HEK293 (cell line): Measurements from ENCODE around the gene FAM210B.
A peak's percentile ranks its signal among the peaks of the same experiment; 100 is the strongest.

Experiments
- CTCF ChIA-PET: fragments of 350-600 bp; formaldehyde crosslinking; extraction: SDS; loops from one replicate; lab custom pipeline; 2021; ENCODE audit warnings: antibody characterized with exemption; lab: Yijun Ruan, JAX
- POLR2A ChIA-PET: fragments of 300-600 bp; formaldehyde crosslinking; extraction: SDS; loops from one replicate; lab custom pipeline; 2020; ENCODE audit warnings: antibody characterized with exemption, inconsistent platforms; lab: Yijun Ruan, JAX
- H3K27ac ChIP-seq: fragments of 200-500 bp; sonication (Bioruptor generic); 2 replicates; pipeline ENCODE4 v1.5.1; 2014; ENCODE audit warnings: low read depth, low read length, control low read depth, inconsistent platforms; ENCODE audit errors: extremely low read depth
- H3K36me3 ChIP-seq, 2 experiments: fragments of 200-500 bp in 1 of 2; sonication (Bioruptor generic) in 1 of 2; 1 replicate in 1 of 2; 2 replicates in 1 of 2; pipeline ENCODE4 v1.5.1; 2014 to 2017; ENCODE audit warnings: inconsistent platforms in 2 of 2, low read length in 2 of 2; ENCODE audit not compliant: control insufficient read depth in 2 of 2, insufficient read depth in 1 of 2
- H3K4me1 ChIP-seq: fragments of 200-500 bp; sonication (Bioruptor generic); 2 replicates; pipeline ENCODE4 v1.5.1; 2014; ENCODE audit warnings: mild to moderate bottlenecking, low read length, inconsistent platforms; ENCODE audit not compliant: control insufficient read depth, insufficient read depth
- H3K4me3 ChIP-seq: 2 replicates; pipeline ENCODE4 v1.5.1; 2011; ENCODE audit warnings: low read depth, mild to moderate bottlenecking, control low read depth, low read length, moderate library complexity
- H3K9me3 ChIP-seq: fragments of 200-500 bp; sonication (Bioruptor generic); 2 replicates; pipeline ENCODE4 v1.5.1; 2014; ENCODE audit warnings: low read depth, low read length, inconsistent platforms; ENCODE audit not compliant: control insufficient read depth, insufficient read depth
- EGR2 ChIP-seq: fragments of 450-650 bp; formaldehyde crosslinking; IDR thresholded peaks from 2 replicates; pipeline ENCODE4 v1.5.1; 2016; ENCODE audit warnings: low read depth, missing biosample characterization, missing genetic modification characterization
- GFI1B ChIP-seq: fragments of 450-650 bp; formaldehyde crosslinking; IDR thresholded peaks from 2 replicates; pipeline ENCODE4 v1.5.1; 2016; ENCODE audit warnings: missing biosample characterization, missing genetic modification characterization
- GLIS2 ChIP-seq: fragments of 450-650 bp; formaldehyde crosslinking; IDR thresholded peaks from 2 replicates; pipeline ENCODE4 v1.5.1; 2016; ENCODE audit warnings: missing biosample characterization, missing genetic modification characterization
- HOXD13 ChIP-seq: sonication (generic); formaldehyde crosslinking; IDR thresholded peaks from 2 replicates; pipeline ENCODE4 v1.8.0; 2022; ENCODE audit warnings: missing genetic modification reagents, borderline replicate concordance
- KLF9 ChIP-seq: fragments of 450-650 bp; formaldehyde crosslinking; IDR thresholded peaks from 2 replicates; pipeline ENCODE4 v1.5.1; 2016; ENCODE audit warnings: missing biosample characterization, missing genetic modification characterization, low read depth
- OVOL3 ChIP-seq: fragments of 450-650 bp; formaldehyde crosslinking; IDR thresholded peaks from 2 replicates; pipeline ENCODE4 v1.5.1; 2016; ENCODE audit warnings: missing biosample characterization, missing genetic modification characterization
- RBAK ChIP-seq: fragments of 450-650 bp; formaldehyde crosslinking; IDR thresholded peaks from 2 replicates; pipeline ENCODE4 v1.5.1; 2016; ENCODE audit warnings: missing biosample characterization, missing genetic modification characterization
- REPIN1 ChIP-seq: fragments of 450-650 bp; formaldehyde crosslinking; IDR thresholded peaks from 2 replicates; pipeline ENCODE4 v1.5.1; 2017; ENCODE audit warnings: missing biosample characterization, missing genetic modification characterization, low read depth
- SP7 ChIP-seq: fragments of 450-650 bp; formaldehyde crosslinking; IDR thresholded peaks from 2 replicates; pipeline ENCODE4 v1.5.1; 2016; ENCODE audit warnings: missing biosample characterization, missing genetic modification characterization
- ZBTB21 ChIP-seq: fragments of 450-650 bp; formaldehyde crosslinking; IDR thresholded peaks from 2 replicates; pipeline ENCODE4 v1.5.1; 2017; ENCODE audit warnings: missing biosample characterization, missing genetic modification characterization
- ZFHX2 ChIP-seq: fragments of 450-650 bp; formaldehyde crosslinking; conservative IDR thresholded peaks from 2 replicates; pipeline ENCODE4 v1.5.1; 2016; ENCODE audit warnings: missing biosample characterization, missing genetic modification characterization
- ZFP69B ChIP-seq: fragments of 450-650 bp; formaldehyde crosslinking; IDR thresholded peaks from 2 replicates; pipeline ENCODE4 v1.5.1; 2016; ENCODE audit warnings: missing biosample characterization, missing genetic modification characterization
- ZNF140 ChIP-seq: fragments of 450-650 bp; formaldehyde crosslinking; IDR thresholded peaks from 2 replicates; pipeline ENCODE4 v1.5.1; 2016; ENCODE audit warnings: missing biosample characterization, missing genetic modification characterization
- ZNF19 ChIP-seq: fragments of 450-650 bp; formaldehyde crosslinking; IDR thresholded peaks from 2 replicates; pipeline ENCODE4; 2016; ENCODE audit warnings: missing biosample characterization, missing genetic modification characterization, low read depth
- ZNF221 ChIP-seq: fragments of 450-650 bp; formaldehyde crosslinking; IDR thresholded peaks from 2 replicates; pipeline ENCODE4 v1.5.1; 2017; ENCODE audit warnings: missing biosample characterization, missing genetic modification characterization, borderline replicate concordance
- ZNF223 ChIP-seq: fragments of 450-650 bp; formaldehyde crosslinking; IDR thresholded peaks from 2 replicates; pipeline ENCODE4 v1.5.1; 2016; ENCODE audit warnings: missing biosample characterization, missing genetic modification characterization
- ZNF266 ChIP-seq: fragments of 450-650 bp; formaldehyde crosslinking; IDR thresholded peaks from 2 replicates; pipeline ENCODE4 v1.5.1; 2016; ENCODE audit warnings: missing biosample characterization, missing genetic modification characterization, low read depth
- ZNF302 ChIP-seq: fragments of 450-650 bp; formaldehyde crosslinking; IDR thresholded peaks from 2 replicates; pipeline ENCODE4 v1.5.1; 2016; ENCODE audit warnings: missing biosample characterization, missing genetic modification characterization, low read depth
- ZNF48 ChIP-seq: fragments of 450-650 bp; formaldehyde crosslinking; IDR thresholded peaks from 2 replicates; pipeline ENCODE4 v1.5.1; 2016; ENCODE audit warnings: missing biosample characterization, missing genetic modification characterization
- ZNF521 ChIP-seq: fragments of 450-650 bp; formaldehyde crosslinking; IDR thresholded peaks from 2 replicates; pipeline ENCODE4 v1.5.1; 2017; ENCODE audit warnings: missing biosample characterization, mild to moderate bottlenecking, missing genetic modification characterization
- ZNF530 ChIP-seq: fragments of 450-650 bp; formaldehyde crosslinking; IDR thresholded peaks from 2 replicates; pipeline ENCODE4 v1.5.1; 2016; ENCODE audit warnings: low read depth, missing biosample characterization, missing genetic modification characterization
- ZNF664 ChIP-seq: fragments of 450-650 bp; formaldehyde crosslinking; IDR thresholded peaks from 2 replicates; pipeline ENCODE4 v1.5.1; 2016; ENCODE audit warnings: missing biosample characterization, missing genetic modification characterization
- ZNF707 ChIP-seq: fragments of 450-650 bp; formaldehyde crosslinking; IDR thresholded peaks from 2 replicates; pipeline ENCODE4 v1.5.1; 2016; ENCODE audit warnings: missing biosample characterization, missing genetic modification characterization
- ZNF747 ChIP-seq: fragments of 450-650 bp; formaldehyde crosslinking; IDR thresholded peaks from 2 replicates; pipeline ENCODE4 v1.5.1; 2016; ENCODE audit warnings: missing biosample characterization, missing genetic modification characterization
- ZNF776 ChIP-seq: fragments of 450-650 bp; formaldehyde crosslinking; IDR thresholded peaks from 2 replicates; pipeline ENCODE4 v1.5.0; 2017; ENCODE audit warnings: missing biosample characterization, missing genetic modification characterization, borderline replicate concordance
- ZSCAN16 ChIP-seq: fragments of 450-650 bp; formaldehyde crosslinking; IDR thresholded peaks from 2 replicates; pipeline ENCODE4 v1.5.1; 2016; ENCODE audit warnings: missing biosample characterization, missing genetic modification characterization
- TF ChIP-seq, protein P1 (sequence below): fragments of 450-650 bp; formaldehyde crosslinking; IDR thresholded peaks from 2 replicates; pipeline ENCODE4 v1.5.1; 2016; ENCODE audit warnings: missing biosample characterization, missing genetic modification characterization, borderline replicate concordance

FAM210B gene

DNA sequence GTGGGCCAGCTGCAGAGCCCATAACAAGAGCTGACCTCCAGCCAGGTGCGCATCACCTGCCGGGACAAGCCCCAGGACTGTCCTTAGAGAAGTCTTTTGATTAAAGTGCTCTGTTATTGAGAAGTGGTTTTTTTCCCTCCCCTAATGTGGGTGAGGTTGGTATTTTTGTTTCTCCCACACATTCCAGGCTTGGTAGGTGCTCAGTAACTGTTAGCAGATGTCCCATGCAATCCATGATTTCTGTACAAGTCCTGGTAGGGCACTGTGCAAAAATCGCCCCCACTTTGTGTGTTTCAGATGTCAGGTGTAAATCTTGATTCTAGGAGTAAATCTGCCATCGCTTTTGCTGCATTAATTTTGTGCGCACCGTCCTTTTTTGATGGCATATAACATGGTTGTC, 4.7 kb downstream of the FAM210B start:
- no peak overlapping the region for H3K27ac ChIP-seq
- H3K9me3 ChIP-seq, result no peaks in the 10 kb centered on the region
- TF ChIP-seq EGR2 (tag by site-specific recombination) (peak; percentile 60), ZFHX2 (peak; percentile 63), ZNF140 (tag by site-specific recombination) (no peak)
- no peaks in the 10 kb centered on the region for H3K4me1 ChIP-seq
- CTCF ChIA-PET, result no interaction called here
- H3K36me3 ChIP-seq, result peaks cover 0 to 49% of the 10 kb centered on the region in 2 experiments
- POLR2A ChIA-PET, result no interaction called here
- no peak overlapping the region for H3K4me3 ChIP-seq

DNA sequence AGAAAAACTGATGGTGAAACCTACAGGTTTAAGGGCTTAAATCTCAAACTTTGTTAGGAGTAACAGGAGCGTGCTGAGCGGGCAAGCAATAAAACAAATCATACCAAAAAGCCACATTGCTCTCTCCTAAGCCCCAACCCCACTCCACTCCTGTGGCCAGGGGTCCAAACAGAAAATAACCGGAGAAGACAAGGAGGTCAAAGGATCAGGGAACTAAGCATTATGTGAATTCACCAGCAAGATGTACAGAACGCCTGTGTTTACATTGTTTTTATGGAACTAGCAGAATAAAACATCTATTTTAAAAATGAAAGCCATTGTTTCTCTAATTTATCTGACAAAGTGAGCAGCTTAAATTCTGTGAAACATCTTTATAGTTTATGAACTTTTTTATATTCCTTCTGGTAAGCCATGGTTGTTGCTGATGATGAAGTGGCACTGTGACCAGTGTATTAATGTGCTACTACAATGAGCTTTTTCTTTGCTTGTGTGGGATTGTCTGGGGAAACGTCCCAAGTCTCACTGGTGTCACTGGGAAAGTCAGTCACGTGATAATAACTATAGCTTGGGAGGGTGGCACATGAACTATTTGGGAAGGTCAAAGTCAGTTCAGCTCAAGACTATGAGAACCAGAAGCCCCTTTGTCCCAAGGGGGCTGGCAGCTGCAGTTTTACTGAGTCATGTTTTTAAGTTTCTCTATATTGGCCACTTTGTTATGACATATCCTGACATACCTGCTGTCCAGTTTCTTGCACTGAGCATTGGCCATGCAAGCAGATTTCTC, 9.8 kb downstream of the FAM210B start:
- Histone ChIP-seq H3K9me3 (no peaks in the 10 kb centered on the region), H3K27ac (no peak overlapping the region), H3K4me1 (no peaks in the 10 kb centered on the region), H3K4me3 (no peak overlapping the region), H3K36me3 (peaks cover 21 to 95% of the 10 kb centered on the region in 2 experiments)
- ChIA-PET POLR2A (interaction anchor here (0.9 to 1.3 kb wide), 3 partner anchors 9 to 24 kb away, joined by 4 to 7 read pairs (median 4); partner anchors contain the start of genes AURKA, CSTF1 and FAM210B), CTCF (no interaction called here)
- no peak for TF ChIP-seq ZNF776 (tag by site-specific recombination)
- TF ChIP-seq ZNF302, result no peak
- no peak for TF ChIP-seq ZNF19

DNA sequence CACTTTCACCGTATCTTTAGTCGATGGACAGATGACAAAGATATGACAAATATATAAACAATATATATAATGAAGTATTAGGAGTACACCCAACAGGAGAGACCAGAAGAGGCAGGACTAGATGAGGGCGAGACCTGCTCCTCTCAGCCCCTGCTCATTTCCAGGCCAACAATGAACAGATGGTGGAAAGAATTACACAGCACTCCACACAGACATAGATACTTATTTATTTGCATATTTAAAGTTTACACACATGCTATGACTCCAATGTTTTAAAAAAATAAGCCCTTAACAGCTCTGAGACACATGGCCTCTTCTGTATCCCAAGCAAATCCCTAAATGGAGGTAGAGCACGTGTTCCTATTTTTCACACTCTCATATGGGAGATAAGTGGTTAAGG, 10.4 kb downstream of the FAM210B start:
- Histone ChIP-seq H3K4me1 (no peaks in the 10 kb centered on the region), H3K4me3 (no peak overlapping the region), H3K27ac (no peak overlapping the region), H3K36me3 (peaks cover 26 to 95% of the 10 kb centered on the region in 2 experiments), H3K9me3 (no peaks in the 10 kb centered on the region)
- POLR2A ChIA-PET, result interaction anchor here (0.6 to 1.1 kb wide), 3 partner anchors 11 to 23 kb away, joined by 3 to 7 read pairs (median 4); partner anchors contain the start of genes AURKA, CSTF1 and FAM210B
- TF ChIP-seq ZNF530 (tag by site-specific recombination), result no peak
- no peak for TF ChIP-seq ZNF521 (tag by site-specific recombination)
- TF ChIP-seq ZNF266, result no peak
- TF ChIP-seq GFI1B, result no peak
- TF ChIP-seq ZSCAN16, result no peak
- TF ChIP-seq RBAK (tag by site-specific recombination), result no peak
- TF ChIP-seq ZNF776 (tag by site-specific recombination), result no peak
- TF ChIP-seq KLF9 (tag by site-specific recombination), result no peak
- no peak for TF ChIP-seq ZNF221 (tag by site-specific recombination)
- CTCF ChIA-PET, result no interaction called here

DNA sequence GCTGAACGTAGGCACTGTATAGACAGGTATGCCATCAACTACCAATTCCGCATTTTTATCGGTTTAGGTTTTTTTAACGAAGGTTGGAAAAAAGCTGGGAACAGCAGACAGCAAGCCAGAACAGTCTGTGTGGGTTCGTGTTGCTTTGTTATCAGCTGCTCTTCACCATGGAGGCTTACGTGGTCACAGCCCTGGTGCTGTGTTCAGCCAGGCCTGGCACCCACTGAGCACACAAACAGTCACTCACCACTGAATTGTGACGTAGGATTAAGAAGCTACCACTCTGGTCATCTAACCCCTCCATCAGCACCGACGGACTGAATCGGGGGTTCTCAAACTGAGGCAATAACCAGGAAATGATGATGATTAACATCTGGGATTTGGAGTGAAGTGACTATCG, 13.2 kb downstream of the FAM210B start:
- CTCF ChIA-PET, result no interaction called here
- H3K4me1 ChIP-seq, result no peaks in the 10 kb centered on the region
- H3K9me3 ChIP-seq, result no peaks in the 10 kb centered on the region
- no peak overlapping the region for H3K27ac ChIP-seq
- H3K4me3 ChIP-seq, result no peak overlapping the region
- peaks cover 45 to 95% of the 10 kb centered on the region in 2 experiments for H3K36me3 ChIP-seq
- TF ChIP-seq HOXD13 (CRISPR knock-in tag), result no peak
- no peak for TF ChIP-seq ZNF223
- TF ChIP-seq ZNF747 (tag by site-specific recombination), result no peak
- no peak for TF ChIP-seq OVOL3 (tag by site-specific recombination)
- TF ChIP-seq ZNF48, result no peak
- no peak for TF ChIP-seq ZFP69B (tag by site-specific recombination)
- TF ChIP-seq ZNF664 (tag by site-specific recombination), result no peak
- no peak for TF ChIP-seq GLIS2
- TF ChIP-seq REPIN1 (tag by site-specific recombination), result no peak
- TF ChIP-seq ZBTB21 (tag by site-specific recombination), result no peak
- no peak for TF ChIP-seq EGR2 (tag by site-specific recombination)
- TF ChIP-seq, protein P1, sequence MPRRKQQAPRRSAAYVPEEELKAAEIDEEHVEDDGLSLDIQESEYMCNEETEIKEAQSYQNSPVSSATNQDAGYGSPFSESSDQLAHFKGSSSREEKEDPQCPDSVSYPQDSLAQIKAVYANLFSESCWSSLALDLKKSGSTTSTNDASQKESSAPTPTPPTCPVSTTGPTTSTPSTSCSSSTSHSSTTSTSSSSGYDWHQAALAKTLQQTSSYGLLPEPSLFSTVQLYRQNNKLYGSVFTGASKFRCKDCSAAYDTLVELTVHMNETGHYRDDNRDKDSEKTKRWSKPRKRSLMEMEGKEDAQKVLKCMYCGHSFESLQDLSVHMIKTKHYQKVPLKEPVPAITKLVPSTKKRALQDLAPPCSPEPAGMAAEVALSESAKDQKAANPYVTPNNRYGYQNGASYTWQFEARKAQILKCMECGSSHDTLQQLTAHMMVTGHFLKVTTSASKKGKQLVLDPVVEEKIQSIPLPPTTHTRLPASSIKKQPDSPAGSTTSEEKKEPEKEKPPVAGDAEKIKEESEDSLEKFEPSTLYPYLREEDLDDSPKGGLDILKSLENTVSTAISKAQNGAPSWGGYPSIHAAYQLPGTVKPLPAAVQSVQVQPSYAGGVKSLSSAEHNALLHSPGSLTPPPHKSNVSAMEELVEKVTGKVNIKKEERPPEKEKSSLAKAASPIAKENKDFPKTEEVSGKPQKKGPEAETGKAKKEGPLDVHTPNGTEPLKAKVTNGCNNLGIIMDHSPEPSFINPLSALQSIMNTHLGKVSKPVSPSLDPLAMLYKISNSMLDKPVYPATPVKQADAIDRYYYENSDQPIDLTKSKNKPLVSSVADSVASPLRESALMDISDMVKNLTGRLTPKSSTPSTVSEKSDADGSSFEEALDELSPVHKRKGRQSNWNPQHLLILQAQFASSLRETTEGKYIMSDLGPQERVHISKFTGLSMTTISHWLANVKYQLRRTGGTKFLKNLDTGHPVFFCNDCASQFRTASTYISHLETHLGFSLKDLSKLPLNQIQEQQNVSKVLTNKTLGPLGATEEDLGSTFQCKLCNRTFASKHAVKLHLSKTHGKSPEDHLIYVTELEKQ (tag by site-specific recombination), result no peak
- TF ChIP-seq ZNF707, result no peak
- no peak for TF ChIP-seq SP7
- TF ChIP-seq, all 188 proteins: peak for 0
- POLR2A ChIA-PET, result interaction anchor here (0.7 to 1.1 kb wide), 2 partner anchors 13 to 20 kb away, joined by 4 to 7 read pairs; partner anchors contain the start of genes AURKA, CSTF1 and FAM210B
